ENCODE data around the gene SBF2. TPM values are rescaled to one million over a fixed set of nuclear protein-coding genes. Genes with fewer than 3 reads are reported as not detected.
A peak's percentile ranks its signal among the peaks of the same experiment; 100 is the strongest.

SBF2 gene
- total RNA-seq, 1 donor = 61.2 TPM

DNA sequence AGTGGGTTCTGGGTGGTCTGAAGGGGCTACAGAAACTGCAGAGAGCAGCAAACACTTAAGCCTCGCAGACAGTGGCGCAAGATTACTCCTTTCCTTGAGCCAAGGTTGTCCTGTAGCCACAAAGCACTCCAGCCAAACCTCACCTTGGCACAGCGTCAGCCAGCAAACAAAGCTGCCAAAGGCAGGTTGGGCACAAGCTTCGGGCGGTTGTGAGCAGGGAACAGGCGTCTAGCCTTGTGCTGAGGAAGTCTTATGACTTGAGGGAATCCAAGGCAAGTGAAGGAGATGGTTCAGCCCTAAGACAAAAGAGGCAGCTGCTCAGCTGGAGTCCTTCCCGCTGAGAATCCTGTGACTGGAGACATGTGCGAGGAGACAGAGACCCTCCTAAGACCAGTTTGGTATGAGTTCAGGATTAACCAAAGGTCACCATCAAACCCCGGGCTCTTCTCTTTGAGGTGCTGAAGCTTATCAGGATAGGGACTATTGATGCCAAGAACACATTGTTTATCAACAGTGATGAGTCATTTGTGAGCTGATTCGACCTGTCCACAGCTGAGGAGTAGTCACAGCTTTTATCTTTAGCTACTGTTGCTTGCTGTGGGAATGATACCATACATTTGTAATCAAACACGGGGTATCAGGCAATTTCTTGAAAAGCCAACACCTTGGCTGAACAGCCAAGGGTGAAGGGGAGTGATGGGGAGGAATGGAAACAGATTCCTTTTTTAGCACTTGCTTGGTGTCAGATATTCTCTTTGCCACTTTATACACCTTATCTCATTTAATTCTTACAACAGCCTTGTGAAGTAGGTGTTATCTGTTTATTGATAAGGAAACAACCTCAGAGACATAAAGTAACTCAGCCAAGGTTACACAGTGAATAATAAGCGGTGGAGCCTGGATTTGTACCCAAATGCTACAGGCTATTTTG lies 15.4 kb upstream of the SBF2 start:
- Histone ChIP-seq H3K9me3 (ENCODE audit: low read depth, low read length) (no peaks in the 10 kb centered on the region), H2AFZ (ENCODE audit: low read length) (no peak overlapping the region), H3K27me3 (ENCODE audit: insufficient read depth, low read length) (no peaks in the 10 kb centered on the region), H3K4me1 (ENCODE audit: insufficient read depth, low read length) (peaks cover 11% of the 10 kb centered on the region), H3K79me2 (ENCODE audit: insufficient read depth, low read length) (peaks cover 24% of the 10 kb centered on the region), H4K20me1 (ENCODE audit: insufficient read depth, low read length) (peaks cover 24% of the 10 kb centered on the region), H3K4me2 (ENCODE audit: insufficient read depth, low read length) (peak overlapping the region; percentile 97), H3K4me3 (ENCODE audit: insufficient read depth, low read length) (peak overlapping the region; percentile 93), H3K27ac (ENCODE audit: low read depth, low read length) (peak overlapping the region; percentile 81), H3K36me3 (ENCODE audit: insufficient read depth, low read length) (peaks cover 18% of the 10 kb centered on the region)
- DNase-seq (ENCODE audit: insufficient read length, low spot score, missing footprints) = no peak
- TF ChIP-seq, protein P1, sequence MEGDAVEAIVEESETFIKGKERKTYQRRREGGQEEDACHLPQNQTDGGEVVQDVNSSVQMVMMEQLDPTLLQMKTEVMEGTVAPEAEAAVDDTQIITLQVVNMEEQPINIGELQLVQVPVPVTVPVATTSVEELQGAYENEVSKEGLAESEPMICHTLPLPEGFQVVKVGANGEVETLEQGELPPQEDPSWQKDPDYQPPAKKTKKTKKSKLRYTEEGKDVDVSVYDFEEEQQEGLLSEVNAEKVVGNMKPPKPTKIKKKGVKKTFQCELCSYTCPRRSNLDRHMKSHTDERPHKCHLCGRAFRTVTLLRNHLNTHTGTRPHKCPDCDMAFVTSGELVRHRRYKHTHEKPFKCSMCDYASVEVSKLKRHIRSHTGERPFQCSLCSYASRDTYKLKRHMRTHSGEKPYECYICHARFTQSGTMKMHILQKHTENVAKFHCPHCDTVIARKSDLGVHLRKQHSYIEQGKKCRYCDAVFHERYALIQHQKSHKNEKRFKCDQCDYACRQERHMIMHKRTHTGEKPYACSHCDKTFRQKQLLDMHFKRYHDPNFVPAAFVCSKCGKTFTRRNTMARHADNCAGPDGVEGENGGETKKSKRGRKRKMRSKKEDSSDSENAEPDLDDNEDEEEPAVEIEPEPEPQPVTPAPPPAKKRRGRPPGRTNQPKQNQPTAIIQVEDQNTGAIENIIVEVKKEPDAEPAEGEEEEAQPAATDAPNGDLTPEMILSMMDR (IDR thresholded peaks at IDR 0.05; ENCODE audit: extremely low read depth, low read depth, low read length) = no peak

DNA sequence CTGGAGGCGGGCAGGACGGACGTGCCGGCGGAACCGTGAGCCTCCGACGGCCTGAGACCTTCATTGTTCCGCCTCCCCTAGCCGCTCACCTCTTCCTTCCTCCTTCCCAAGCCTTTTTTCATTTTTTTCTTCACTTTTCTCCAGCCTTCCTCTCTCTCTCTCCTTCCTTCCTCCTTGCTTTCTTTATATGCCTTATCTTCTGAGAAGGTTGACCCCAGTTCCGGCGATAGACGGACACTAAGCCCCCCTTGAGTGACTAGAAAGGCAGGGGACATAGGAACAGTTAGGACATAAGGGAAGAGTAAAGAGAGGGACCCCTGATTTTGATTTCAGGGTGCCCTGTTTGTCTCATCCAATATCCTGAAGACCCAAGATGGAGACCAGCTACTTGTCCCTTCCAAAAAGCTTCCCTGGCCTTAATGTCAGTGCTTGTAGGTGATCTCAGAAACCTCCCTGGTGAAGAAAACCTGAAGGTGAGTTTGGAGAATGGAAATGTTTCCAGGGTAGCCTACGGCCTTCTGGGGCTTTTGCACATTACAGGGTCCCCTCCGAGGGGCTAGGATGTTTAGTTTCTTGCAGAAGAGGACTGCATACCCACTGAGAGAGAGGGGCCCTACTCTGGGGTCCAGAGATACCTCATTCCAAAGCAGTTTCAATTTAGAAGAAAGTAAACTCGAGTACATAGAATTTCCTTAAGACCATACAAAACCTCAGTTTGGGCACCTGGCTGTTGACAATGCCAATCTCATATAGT lies 14.4 kb upstream of the SBF2 start:
- TF ChIP-seq, protein P1 (IDR thresholded peaks at IDR 0.05; ENCODE audit: extremely low read depth, low read depth, low read length) = no peak
- Histone ChIP-seq H3K27me3 (ENCODE audit: insufficient read depth, low read length) (no peaks in the 10 kb centered on the region), H3K9me3 (ENCODE audit: low read depth, low read length) (no peaks in the 10 kb centered on the region), H3K4me2 (ENCODE audit: insufficient read depth, low read length) (peak overlapping the region; percentile 97), H2AFZ (ENCODE audit: low read length) (no peak overlapping the region), H3K27ac (ENCODE audit: low read depth, low read length) (peak overlapping the region; percentile 81), H3K79me2 (ENCODE audit: insufficient read depth, low read length) (peaks cover 31% of the 10 kb centered on the region), H3K4me3 (ENCODE audit: insufficient read depth, low read length) (peak overlapping the region; percentile 93), H3K36me3 (ENCODE audit: insufficient read depth, low read length) (peaks cover 18% of the 10 kb centered on the region), H4K20me1 (ENCODE audit: insufficient read depth, low read length) (peaks cover 24% of the 10 kb centered on the region), H3K4me1 (ENCODE audit: insufficient read depth, low read length) (peaks cover 16% of the 10 kb centered on the region)
- no peak for DNase-seq (ENCODE audit: insufficient read length, low spot score, missing footprints)

DNA sequence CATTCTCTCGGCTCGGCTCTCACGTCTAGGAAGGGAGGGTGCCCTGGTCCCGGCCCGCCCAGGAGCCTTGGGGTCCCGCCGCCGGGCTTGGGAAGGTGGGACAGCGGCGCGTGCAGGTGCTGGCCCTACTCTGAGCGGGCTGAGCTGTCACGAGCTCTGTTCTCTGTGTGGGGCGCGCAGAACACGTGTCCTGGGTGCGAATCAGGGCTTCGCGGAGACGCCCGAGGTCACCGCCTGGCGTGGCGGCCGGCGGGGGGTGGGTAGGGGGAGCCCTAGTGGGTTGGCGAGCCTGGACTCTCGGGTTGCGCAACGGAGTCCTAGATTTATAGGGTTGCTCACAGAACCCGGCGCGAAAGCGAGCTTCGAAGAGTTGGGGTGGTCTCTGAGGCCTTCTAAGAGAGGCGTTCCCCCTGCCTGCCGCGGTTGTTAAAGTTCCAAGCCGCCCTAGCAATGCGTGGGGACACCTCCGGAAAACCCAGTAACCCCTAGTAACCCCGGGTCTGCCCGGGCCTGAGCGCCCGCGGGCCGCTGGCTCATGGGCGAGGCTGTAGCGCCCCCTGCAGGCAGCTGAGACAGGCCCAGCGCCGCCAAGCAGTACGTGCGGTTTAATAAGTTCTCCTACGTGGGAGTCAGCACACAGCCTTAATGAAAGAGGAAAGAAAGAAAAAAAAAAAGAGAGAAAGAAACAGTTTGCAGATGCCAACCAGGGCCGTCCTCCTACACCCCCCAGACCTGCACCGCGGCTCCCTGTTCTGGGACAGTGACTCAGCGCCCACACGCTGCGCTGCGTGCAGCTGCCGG lies 13.6 kb upstream of the SBF2 start:
- TF ChIP-seq, protein P1 (IDR thresholded peaks at IDR 0.05; ENCODE audit: extremely low read depth, low read depth, low read length) = peak; percentile 88
- Histone ChIP-seq H3K4me2 (ENCODE audit: insufficient read depth, low read length) (peak overlapping the region; percentile 97), H4K20me1 (ENCODE audit: insufficient read depth, low read length) (peaks cover 24% of the 10 kb centered on the region), H3K36me3 (ENCODE audit: insufficient read depth, low read length) (peaks cover 18% of the 10 kb centered on the region), H3K4me1 (ENCODE audit: insufficient read depth, low read length) (peaks cover 19% of the 10 kb centered on the region), H3K27ac (ENCODE audit: low read depth, low read length) (peak overlapping the region; percentile 81), H3K27me3 (ENCODE audit: insufficient read depth, low read length) (no peaks in the 10 kb centered on the region), H2AFZ (ENCODE audit: low read length) (peak overlapping the region; percentile 12), H3K9me3 (ENCODE audit: low read depth, low read length) (no peaks in the 10 kb centered on the region), H3K4me3 (ENCODE audit: insufficient read depth, low read length) (peak overlapping the region; percentile 93), H3K79me2 (ENCODE audit: insufficient read depth, low read length) (peaks cover 37% of the 10 kb centered on the region)
- peak; percentile 97 for DNase-seq (ENCODE audit: insufficient read length, low spot score, missing footprints)

Measured in osteoblast (primary cell).